H1 (cell line): ENCODE results near the gene ZNF488. TPM values are rescaled to one million over a fixed set of nuclear protein-coding genes. Genes with fewer than 3 reads are reported as not detected.

Experiments used
- CBX8 ChIP-seq: fragments of 300-800, 300-1000 bp; sonication (generic); IDR thresholded peaks from 2 replicates; pipeline ENCODE4 v1.7.1; 2016; ENCODE audit warnings: low read depth, low read length, borderline replicate concordance
- EZH2 ChIP-seq: fragments of 200-600 bp; sonication (generic); IDR thresholded peaks from 2 replicates; pipeline ENCODE4 v1.7.1; 2012; ENCODE audit warnings: low read depth, mild to moderate bottlenecking, moderate library complexity, low read length, inconsistent platforms; ENCODE audit not compliant: severe bottlenecking
- JUN ChIP-seq: IDR thresholded peaks from 2 replicates; pipeline ENCODE4 v1.6.1; 2011; ENCODE audit warnings: low read depth, mild to moderate bottlenecking, improper control_type of control experiment, low read length
- PHF8 ChIP-seq: fragments of 200-600 bp; sonication (generic); conservative IDR thresholded peaks from 2 replicates; pipeline ENCODE4 v1.7.1; 2012; ENCODE audit warnings: low read depth, mild to moderate bottlenecking, inconsistent platforms, low read length, moderate library complexity
- polyA plus RNA-seq, 7 experiments: library from polyadenylated mRNA; depleted of rRNA in 3 of 7; stranded (reverse) in 5 of 7; unstranded in 2 of 7; fragments of >200 nt in 5 of 7; fragments of 200-250 nt in 2 of 7; gene quantifications; 1 replicate in 5 of 7; 2 replicates in 1 of 7; 4 replicates in 1 of 7; pipeline versions ENCODE4 v1.2.1 to v1.2.3, GENCODE V29; 2011 to 2013; ENCODE audit warnings: missing spikeins in 2 of 7, mixed read lengths in 2 of 7
- total RNA-seq: library from RNA; stranded (reverse); fragmentation: NEBNext Ultra II Directional; extraction: Animal tissue kit (Norgen Biotek cat#: 25700); gene quantifications from 2 replicates; pipeline ENCODE4 v1.2.1, GENCODE V29; 2021
- TF ChIP-seq, protein P1 (sequence below): IDR thresholded peaks from 2 replicates; pipeline ENCODE4 v1.6.1; 2012; ENCODE audit warnings: low read length, inconsistent platforms

ZNF488 gene
- total and polyA plus RNA-seq, 2 of the 8 experiments (the other 6 are each of a cell fraction or from before 2014, with no cell fraction given), result 7.9 to 11.4 TPM

GRCh38 chr10:47401874-47402640, 18.0 kb upstream of the ZNF488 start (continued):
- TF ChIP-seq EZH2, result no peak
- TF ChIP-seq, protein P1, sequence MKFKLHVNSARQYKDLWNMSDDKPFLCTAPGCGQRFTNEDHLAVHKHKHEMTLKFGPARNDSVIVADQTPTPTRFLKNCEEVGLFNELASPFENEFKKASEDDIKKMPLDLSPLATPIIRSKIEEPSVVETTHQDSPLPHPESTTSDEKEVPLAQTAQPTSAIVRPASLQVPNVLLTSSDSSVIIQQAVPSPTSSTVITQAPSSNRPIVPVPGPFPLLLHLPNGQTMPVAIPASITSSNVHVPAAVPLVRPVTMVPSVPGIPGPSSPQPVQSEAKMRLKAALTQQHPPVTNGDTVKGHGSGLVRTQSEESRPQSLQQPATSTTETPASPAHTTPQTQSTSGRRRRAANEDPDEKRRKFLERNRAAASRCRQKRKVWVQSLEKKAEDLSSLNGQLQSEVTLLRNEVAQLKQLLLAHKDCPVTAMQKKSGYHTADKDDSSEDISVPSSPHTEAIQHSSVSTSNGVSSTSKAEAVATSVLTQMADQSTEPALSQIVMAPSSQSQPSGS, result no peak
- TF ChIP-seq CBX8, result no peak
- TF ChIP-seq JUN, result no peak
- TF ChIP-seq PHF8, result no peak
